ENCODE data around the gene BSDC1. TPM values are rescaled to one million over a fixed set of nuclear protein-coding genes. Genes with fewer than 3 reads are reported as not detected.

BSDC1 gene
- total RNA-seq, 4 donors from 2014 or later, result 93.0 to 132 (median 101) TPM

- TF ChIP-seq CTCF (IDR thresholded peaks at IDR 0.05), result no peak
- TF ChIP-seq POLR2A (IDR thresholded peaks at IDR 0.05), result no peak
- 73% methylated on average over 8 of the region's 8 CpGs for WGBS, 2 donors
- Histone ChIP-seq H3K9me3 (no peaks in the 10 kb centered on the region), H3K4me3 (replicated peaks in 1 of 3) (no peak overlapping the region), H3K4me1 (peaks cover 19 to 27% of the 10 kb centered on the region in 2 donors), H3K27me3 (no peaks in the 10 kb centered on the region), H3K27ac (no peak overlapping the region), H3K36me3 (peaks cover 0 to 28% of the 10 kb centered on the region in 2 donors)
- no peak for DNase-seq
- intact Hi-C loops (cut with DNase I), result loop anchor here (10.0 kb wide), 1 partner anchor 166 kb away; the partner anchor contains the start of genes EIF3I and TMEM234
These were observed 3.1 kb downstream of the BSDC1 start for GRCh38 chr1:32390904-32391870.

- intact Hi-C loops (cut with DNase I), result no loop called here
- Histone ChIP-seq H3K36me3 (peaks cover 18 to 52% of the 10 kb centered on the region in 2 donors), H3K27ac (no peak overlapping the region), H3K9me3 (no peaks in the 10 kb centered on the region), H3K27me3 (no peaks in the 10 kb centered on the region), H3K4me1 (peaks cover 12 to 19% of the 10 kb centered on the region in 2 donors), H3K4me3 (replicated peaks in 1 of 3) (no peak overlapping the region)
- no peak for TF ChIP-seq CTCF (IDR thresholded peaks at IDR 0.05)
- no peak for DNase-seq
- WGBS, 2 donors, result 90% methylated on average over 6 of the region's 6 CpGs
These were observed 5.6 kb downstream of the BSDC1 start for GRCh38 chr1:32388641-32389040.

GRCh38 chr1:32386676-32387392 is 7.4 kb downstream of the BSDC1 start:
- no peak for TF ChIP-seq CTCF (IDR thresholded peaks at IDR 0.05)
- TF ChIP-seq POLR2A (IDR thresholded peaks at IDR 0.05), result no peak
- H3K36me3 ChIP-seq, result peaks cover 36 to 68% of the 10 kb centered on the region in 2 donors
- H3K4me1 ChIP-seq, result peaks cover 0 to under 1% of the 10 kb centered on the region in 2 donors
- no peak overlapping the region for H3K4me3 ChIP-seq (replicated peaks in 1 of 3)
- 90 to 93% methylated on average over 12 to 13 of the region's 13 CpGs for WGBS, 2 donors
- no peak overlapping the region for H3K27ac ChIP-seq
- DNase-seq, result no peak
- intact Hi-C loops (cut with DNase I), result no loop called here
- H3K9me3 ChIP-seq, result no peaks in the 10 kb centered on the region
- H3K27me3 ChIP-seq, result no peaks in the 10 kb centered on the region

- H3K27ac ChIP-seq, result no peak overlapping the region
- H3K4me3 ChIP-seq (replicated peaks in 1 of 3), result no peak overlapping the region
- no peaks in the 10 kb centered on the region for H3K27me3 ChIP-seq
- intact Hi-C loops (cut with DNase I), result no loop called here
- H3K9me3 ChIP-seq, result no peaks in the 10 kb centered on the region
- TF ChIP-seq POLR2A (IDR thresholded peaks at IDR 0.05) (no peak), CTCF (IDR thresholded peaks at IDR 0.05) (no peak)
- DNase-seq, result no peak
- H3K36me3 ChIP-seq, result peaks cover 91 to 93% of the 10 kb centered on the region in 2 donors
- no peaks in the 10 kb centered on the region for H3K4me1 ChIP-seq
- 95 to 96% methylated on average over 9 of the region's 9 CpGs for WGBS, 2 donors
These were observed 14.2 kb downstream of the BSDC1 start for GRCh38 chr1:32380057-32380456.
